SJSA1 (cell line): ENCODE measurements around the gene IFIT2. TPM values are rescaled to one million over a fixed set of nuclear protein-coding genes. Genes with fewer than 3 reads are reported as not detected.
"Not testable (repeated sequence)": the region's sequence is repeated elsewhere in the genome, so short reads cannot be mapped to it uniquely, and the experiment has no call there.

Experiments
- DNase-seq, 2 experiments: peaks; one replicate each; pipeline ENCODE4 v3.0.0-alpha.2; 2015 to 2020; ENCODE audit warnings: low spot score in 2 of 2, low read depth in 1 of 2
- H3K27ac ChIP-seq: fragments of 250-450 bp; sonication (Bioruptor Pico); 2 replicates; pipeline ENCODE4 v1.5.1; 2020; ENCODE audit warnings: mild to moderate bottlenecking, moderate library complexity
- H3K27me3 ChIP-seq: fragments of 250-450 bp; sonication (Bioruptor Pico); replicated peaks from 2 replicates; pipeline ENCODE4 v1.5.1; 2020; ENCODE audit warnings: mild to moderate bottlenecking, moderate library complexity
- H3K36me3 ChIP-seq: fragments of 250-450 bp; sonication (Bioruptor Pico); 2 replicates; pipeline ENCODE4 v1.5.1; 2020; ENCODE audit warnings: mild to moderate bottlenecking
- H3K4me1 ChIP-seq: fragments of 250-450 bp; sonication (Bioruptor Pico); replicated peaks from 2 replicates; pipeline ENCODE4 v1.6.1; 2021; ENCODE audit warnings: mild to moderate bottlenecking
- H3K4me3 ChIP-seq: fragments of 250-450 bp; sonication (Bioruptor Pico); 2 replicates; pipeline ENCODE4 v1.5.1; 2020; ENCODE audit warnings: mild to moderate bottlenecking
- H3K9me3 ChIP-seq: fragments of 250-450 bp; sonication (Bioruptor Pico); replicated peaks from 2 replicates; pipeline ENCODE4 v1.5.1; 2020; ENCODE audit warnings: mild to moderate bottlenecking
- total RNA-seq: library from RNA; depleted of rRNA; stranded (reverse); fragments of >200 nt; shearing (Covaris generic); gene quantifications from 2 replicates; pipeline ENCODE4 v1.2.3, GENCODE V29; 2014

The IFIT2 gene
- total RNA-seq, 1 experiment from 2014 or later: 2.2 TPM

GRCh38 chr10:89305766-89306433, 4.1 kb downstream of the IFIT2 start:
- Histone ChIP-seq H3K4me3 (no peak overlapping the region), H3K4me1 (peaks cover 15% of the 10 kb centered on the region), H3K27me3 (no peaks in the 10 kb centered on the region), H3K36me3 (no peaks in the 10 kb centered on the region), H3K9me3 (no peaks in the 10 kb centered on the region), H3K27ac (no peak overlapping the region)
- no peak for DNase-seq

- Histone ChIP-seq H3K4me1 (peaks cover 8% of the 10 kb centered on the region), H3K27ac (no peak overlapping the region), H3K9me3 (no peaks in the 10 kb centered on the region), H3K36me3 (no peaks in the 10 kb centered on the region), H3K4me3 (no peak overlapping the region), H3K27me3 (no peaks in the 10 kb centered on the region)
- no peak for DNase-seq
Observed at GRCh38 chr10:89306434-89307268, 4.8 kb downstream of the IFIT2 start.

DNA sequence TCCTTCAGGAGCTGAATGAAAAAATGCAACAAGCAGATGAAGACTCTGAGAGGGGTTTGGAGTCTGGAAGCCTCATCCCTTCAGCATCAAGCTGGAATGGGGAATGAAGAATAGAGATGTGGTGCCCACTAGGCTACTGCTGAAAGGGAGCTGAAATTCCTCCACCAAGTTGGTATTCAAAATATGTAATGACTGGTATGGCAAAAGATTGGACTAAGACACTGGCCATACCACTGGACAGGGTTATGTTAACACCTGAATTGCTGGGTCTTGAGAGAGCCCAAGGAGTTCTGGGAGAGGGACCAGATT, 5.4 kb downstream of the IFIT2 start:
- DNase-seq: no peak
- no peaks in the 10 kb centered on the region for H3K27me3 ChIP-seq
- no peak overlapping the region for H3K27ac ChIP-seq
- H3K9me3 ChIP-seq: no peaks in the 10 kb centered on the region
- H3K36me3 ChIP-seq: no peaks in the 10 kb centered on the region
- peaks cover 6% of the 10 kb centered on the region for H3K4me1 ChIP-seq
- H3K4me3 ChIP-seq: no peak overlapping the region

DNA sequence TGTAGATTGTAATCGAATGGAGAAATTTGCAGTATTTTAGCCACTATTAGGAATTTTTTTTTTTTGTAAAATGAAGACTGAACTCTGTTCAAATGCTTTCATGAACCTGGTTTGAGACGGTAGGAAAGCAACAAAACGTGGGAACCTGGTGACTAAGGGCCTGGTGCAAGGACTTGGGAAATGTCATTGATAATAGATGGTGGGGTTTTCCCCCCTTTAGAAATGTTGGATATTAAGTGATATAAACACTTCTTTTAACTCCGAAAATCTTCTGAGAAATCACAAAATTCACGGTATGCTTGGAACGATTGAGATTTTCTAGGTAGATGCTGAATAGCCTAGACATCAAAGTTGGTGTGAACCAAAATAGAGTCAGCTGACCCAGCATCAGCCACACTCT, 6.4 kb downstream of the IFIT2 start:
- Histone ChIP-seq H3K27ac (no peak overlapping the region), H3K4me1 (no peaks in the 10 kb centered on the region), H3K9me3 (no peaks in the 10 kb centered on the region), H3K27me3 (no peaks in the 10 kb centered on the region), H3K36me3 (no peaks in the 10 kb centered on the region), H3K4me3 (no peak overlapping the region)
- no peak for DNase-seq

DNA sequence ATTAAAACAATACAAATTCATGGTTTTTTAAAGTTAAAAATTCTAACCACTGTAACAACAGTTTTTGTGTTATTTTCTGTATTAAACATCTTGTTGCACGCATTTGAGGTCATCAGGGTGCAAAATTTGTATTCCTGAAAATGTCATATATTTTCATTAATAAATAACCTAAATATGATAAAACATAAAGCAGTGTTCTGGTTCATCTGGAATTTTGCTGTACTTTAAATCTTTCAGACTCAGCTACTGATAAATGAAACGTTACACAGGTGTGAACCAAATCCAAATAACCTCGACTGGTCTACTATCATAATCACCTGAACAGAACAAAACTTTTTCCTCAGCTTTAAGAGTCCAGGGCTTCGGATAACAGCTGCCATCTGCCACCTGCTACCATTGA, 6.9 kb downstream of the IFIT2 start:
- Histone ChIP-seq H3K27me3 (no peaks in the 10 kb centered on the region), H3K36me3 (no peaks in the 10 kb centered on the region), H3K27ac (no peak overlapping the region), H3K4me1 (no peaks in the 10 kb centered on the region), H3K9me3 (no peaks in the 10 kb centered on the region), H3K4me3 (no peak overlapping the region)
- no peak for DNase-seq

GRCh38 chr10:89309156-89310055, 7.6 kb downstream of the IFIT2 start:
- H3K27me3 ChIP-seq: no peaks in the 10 kb centered on the region
- DNase-seq: no peak
- H3K9me3 ChIP-seq: no peaks in the 10 kb centered on the region

DNA sequence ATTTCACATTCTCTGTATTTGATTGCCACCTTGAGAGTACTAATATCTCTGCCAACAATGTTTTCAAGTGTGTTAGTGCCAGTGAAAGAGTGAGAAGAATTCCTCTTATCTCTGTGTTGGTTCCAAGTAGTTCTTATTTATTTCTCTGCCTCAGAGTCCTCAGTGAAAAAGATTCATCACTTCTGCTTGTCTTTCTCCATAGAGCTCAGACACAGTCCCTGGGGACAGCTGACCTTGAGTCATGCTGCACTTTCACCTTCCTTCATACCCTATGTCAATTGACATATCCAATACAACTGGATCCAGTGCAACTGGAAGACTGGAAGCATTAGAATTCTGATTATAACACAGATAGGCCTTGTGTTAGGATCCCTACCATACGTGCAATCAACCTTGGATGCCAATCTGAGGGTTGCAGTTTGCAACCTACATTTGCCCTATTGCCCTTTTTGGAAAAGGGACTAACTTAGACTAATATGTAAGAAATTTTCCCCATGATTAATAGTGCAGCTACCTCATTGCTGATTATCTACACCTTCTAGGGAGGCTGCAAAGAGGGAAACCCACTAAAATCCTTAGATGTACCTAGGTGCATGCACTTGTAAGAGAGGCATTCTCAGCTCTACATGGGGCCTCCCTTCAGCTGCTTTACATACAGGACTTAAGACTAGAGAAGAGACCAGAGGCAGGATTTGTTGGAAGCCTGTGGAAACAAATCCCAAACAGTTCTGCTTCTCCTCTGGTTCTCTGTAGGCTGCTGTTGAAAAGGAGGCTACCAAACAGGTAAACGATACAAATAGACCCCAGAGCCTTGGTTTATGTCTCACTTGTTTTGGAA, 8.4 kb downstream of the IFIT2 start:
- no peaks in the 10 kb centered on the region for H3K9me3 ChIP-seq
- no peak for DNase-seq
- no peak overlapping the region for H3K27ac ChIP-seq
- no peaks in the 10 kb centered on the region for H3K27me3 ChIP-seq
- no peak overlapping the region for H3K4me3 ChIP-seq
- H3K36me3 ChIP-seq: no peaks in the 10 kb centered on the region
- no peaks in the 10 kb centered on the region for H3K4me1 ChIP-seq

More at GRCh38 chr10:89309156-89310055, 7.6 kb downstream of the IFIT2 start:
- Histone ChIP-seq H3K4me1 (no peaks in the 10 kb centered on the region), H3K27ac (no peak overlapping the region), H3K36me3 (no peaks in the 10 kb centered on the region), H3K4me3 (no peak overlapping the region)

- Histone ChIP-seq H3K9me3 (no peaks in the 10 kb centered on the region), H3K4me3 (no peak overlapping the region), H3K4me1 (no peaks in the 10 kb centered on the region), H3K27me3 (no peaks in the 10 kb centered on the region), H3K36me3 (no peaks in the 10 kb centered on the region), H3K27ac (no peak overlapping the region)
- DNase-seq: no peak
Observed at GRCh38 chr10:89312973-89313372, 11.1 kb downstream of the IFIT2 start.

DNA sequence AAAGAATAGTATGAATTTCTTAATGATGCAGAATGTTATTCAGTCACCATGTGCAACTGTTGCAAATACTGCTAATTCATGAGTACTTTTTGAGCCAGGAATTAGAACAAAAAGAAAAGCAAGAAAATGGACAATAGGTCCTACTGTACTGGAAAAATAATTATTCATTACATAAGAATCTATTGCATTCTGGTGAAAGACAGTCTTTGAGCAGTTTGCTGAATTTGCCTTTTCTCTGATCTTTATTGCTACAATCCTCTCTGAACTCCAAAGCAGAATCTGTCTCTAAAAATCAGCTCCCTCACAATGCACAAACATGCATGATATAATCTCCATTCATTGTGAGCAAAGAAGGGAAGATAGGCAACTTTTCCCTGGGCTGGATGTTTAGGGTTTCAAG, 12.8 kb downstream of the IFIT2 start:
- no peak overlapping the region for H3K4me3 ChIP-seq
- no peaks in the 10 kb centered on the region for H3K9me3 ChIP-seq
- no peaks in the 10 kb centered on the region for H3K4me1 ChIP-seq
- H3K27me3 ChIP-seq: no peaks in the 10 kb centered on the region
- H3K36me3 ChIP-seq: no peaks in the 10 kb centered on the region
- H3K27ac ChIP-seq: no peak overlapping the region
- no peak for DNase-seq

- not testable (repeated sequence) for H3K27me3 ChIP-seq, H3K9me3 ChIP-seq, H3K4me3 ChIP-seq, H3K27ac ChIP-seq, H3K4me1 ChIP-seq, DNase-seq, H3K36me3 ChIP-seq
Observed at GRCh38 chr10:89318047-89318446, 16.2 kb downstream of the IFIT2 start.

GRCh38 chr10:89325081-89325480, 23.2 kb downstream of the IFIT2 start:
- not testable (repeated sequence) for H3K27ac ChIP-seq, H3K9me3 ChIP-seq, H3K4me3 ChIP-seq, H3K27me3 ChIP-seq, DNase-seq, H3K36me3 ChIP-seq
- peaks cover 19% of the 10 kb centered on the region for H3K4me1 ChIP-seq

DNA sequence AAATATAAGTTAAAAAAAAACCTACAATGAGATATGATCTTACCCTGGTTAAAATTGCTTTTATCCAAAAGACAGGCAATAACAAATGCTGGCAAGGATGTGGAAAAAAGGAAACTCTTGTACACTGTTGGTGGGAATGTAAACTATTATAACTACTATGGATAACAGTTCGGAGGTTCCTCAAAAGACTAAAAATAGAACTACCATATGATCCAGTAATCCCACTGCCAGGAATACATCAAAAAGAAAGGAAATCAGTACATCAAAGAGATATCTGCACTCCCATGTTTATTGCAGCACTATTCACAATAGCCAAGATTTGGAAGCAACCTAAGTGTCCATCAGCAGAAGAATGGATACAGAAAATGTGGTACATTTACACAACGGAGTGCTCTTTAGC, 24.0 kb downstream of the IFIT2 start:
- H3K27ac ChIP-seq, DNase-seq: not testable (repeated sequence)

DNA sequence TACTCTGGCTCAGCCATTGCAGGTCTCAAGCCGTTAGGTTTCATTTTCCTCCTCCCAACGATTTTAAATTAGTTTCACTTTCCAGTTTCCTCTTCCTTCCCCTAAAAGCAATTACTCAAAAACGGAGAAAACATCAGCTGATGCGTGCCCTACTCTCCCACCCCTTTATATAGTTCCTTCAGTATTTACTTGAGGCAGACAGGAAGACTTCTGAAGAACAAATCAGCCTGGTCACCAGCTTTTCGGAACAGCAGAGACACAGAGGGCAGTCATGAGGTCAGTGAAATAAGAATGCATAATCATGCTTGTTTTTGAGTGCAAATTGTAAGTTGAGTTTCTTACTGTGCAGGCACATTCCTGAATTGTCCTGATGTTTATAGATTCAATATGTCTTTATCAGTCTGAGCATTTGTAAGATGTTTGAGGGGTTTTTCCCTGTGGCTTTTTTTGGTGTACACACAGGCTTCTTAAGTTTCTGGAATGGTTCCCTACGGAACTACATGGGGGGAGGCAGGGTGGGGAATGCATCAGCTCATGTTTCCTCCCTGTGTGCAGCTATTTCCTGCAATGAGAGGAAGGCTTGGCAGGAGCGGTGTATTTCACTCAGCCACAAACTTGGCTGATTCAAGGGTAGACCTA, 26.1 kb downstream of the IFIT2 start, which contains the start of gene IFIT3:
TSS of gene IFIT3 (plus strand) at position 195 of the 639 bp plus-strand sequence. CDS start at position 272, 77 bp downstream.
- Histone ChIP-seq H3K4me1 (peaks cover 27% of the 10 kb centered on the region), H3K27me3 (no peaks in the 10 kb centered on the region), H3K27ac (peak within 1 kb of the TSS; percentile 99), H3K36me3 (no peaks in the 10 kb centered on the region), H3K9me3 (no peaks in the 10 kb centered on the region), H3K4me3 (peak within 1 kb of the TSS; percentile 43)
- peak; percentile 83 to 92 for DNase-seq

More for the DNA sequence above, 24.0 kb downstream of the IFIT2 start:
- H3K4me3 ChIP-seq, H3K36me3 ChIP-seq, H3K9me3 ChIP-seq, H3K27me3 ChIP-seq: not testable (repeated sequence)
- H3K4me1 ChIP-seq: peaks cover 19% of the 10 kb centered on the region
